K562 (cell line): ENCODE data around the gene HOGA1. TPM values are rescaled to one million over a fixed set of nuclear protein-coding genes. Genes with fewer than 3 reads are reported as not detected.
"Not testable (repeated sequence)": the region's sequence is repeated elsewhere in the genome, so short reads cannot be mapped to it uniquely, and the experiment has no call there.

ENCODE experiments used
- ATAC-seq: fragments of 200-7000 bp; cut with Tn5 transposase; 3 replicates; pipeline ENCODE4 v1.9.1; 2020; ENCODE audit warnings: moderate library complexity
- BruUV-seq: library from RNA; stranded (reverse); fragments of 400-500 nt; replicated peaks from 2 replicates; lab custom pipeline; 2021; lab: Mats Ljungman, UMichigan
- CTCF ChIA-PET: fragments of 300-600 bp; formaldehyde crosslinking; extraction: SDS; loops from one replicate; lab custom pipeline; 2021; ENCODE audit warnings: low intra/inter-chr PET ratio; lab: Yijun Ruan, JAX
- POLR2A ChIA-PET: fragments of 300-600, 350-650 bp; sonication (Branson Sonifier 250); formaldehyde crosslinking; extraction: SDS; loops from one replicate; lab custom pipeline; 2021; ENCODE audit warnings: antibody characterized with exemption, inconsistent platforms; lab: Yijun Ruan, JAX
- DNase-seq, 4 experiments: peaks; one replicate each; pipeline versions ENCODE4 v3.0.0 to v3.0.0-alpha.2; 2011 to 2018; ENCODE audit warnings: low spot score in 3 of 4, mixed read lengths in 3 of 4; ENCODE audit errors: extremely low read depth in 1 of 4
- FAIRE-seq: peaks from 2 replicates; lab custom pipeline; 2011; peaks lifted over from hg19 to GRCh38; lab: Jason Lieb, UNC
- H2AFZ ChIP-seq: 2 replicates; pipeline ENCODE4 v1.6.0; 2011; ENCODE audit warnings: low read depth, low read length, control low read depth, inconsistent platforms
- H3K27ac ChIP-seq: fragments of 200-600 bp; 3 replicates; pipeline ENCODE4 v1.8.0; 2011; ENCODE audit warnings: low read depth, mild to moderate bottlenecking, control low read depth, inconsistent platforms, low read length, moderate library complexity, mixed read lengths; ENCODE audit errors: extremely low read depth
- H3K27me3 ChIP-seq, 2 experiments: fragments of 300-600 bp in 1 of 2; 2 replicates in 1 of 2; 3 replicates in 1 of 2; pipeline versions ENCODE4 v1.6.0 to v1.8.0; 2011; ENCODE audit warnings: inconsistent platforms in 2 of 2, low read length in 2 of 2, mild to moderate bottlenecking in 1 of 2, mixed read lengths in 1 of 2, moderate library complexity in 1 of 2; ENCODE audit not compliant: control insufficient read depth in 2 of 2, insufficient read depth in 2 of 2
- H3K36me3 ChIP-seq: fragments of 300-600 bp; 3 replicates; pipeline ENCODE4 v1.8.0; 2011; ENCODE audit warnings: mild to moderate bottlenecking, low read length, inconsistent platforms; ENCODE audit not compliant: control insufficient read depth, insufficient read depth
- H3K4me1 ChIP-seq, 2 experiments: fragments of 200-600 bp in 1 of 2; replicated peaks in 1 of 2; 2 replicates in 1 of 2; 3 replicates in 1 of 2; pipeline versions ENCODE4 v1.5.1 to v1.8.0; 2011; ENCODE audit warnings: inconsistent platforms in 2 of 2, low read length in 2 of 2, mild to moderate bottlenecking in 1 of 2, mixed read lengths in 1 of 2, moderate library complexity in 1 of 2; ENCODE audit not compliant: control insufficient read depth in 2 of 2, insufficient read depth in 2 of 2
- H3K4me2 ChIP-seq: 2 replicates; pipeline ENCODE4 v1.6.1; 2011; ENCODE audit warnings: low read length, control low read depth, inconsistent platforms, mixed read lengths; ENCODE audit not compliant: insufficient read depth
- H3K4me3 ChIP-seq: fragments of 200-600 bp; sonication (generic), shearing (Covaris generic); 2 replicates; pipeline ENCODE4 v1.5.1; 2016; ENCODE audit warnings: control low read depth, inconsistent platforms
- H3K79me2 ChIP-seq: fragments of 200-600 bp; 3 replicates; pipeline ENCODE4 v1.8.0; 2011; ENCODE audit warnings: low read length, inconsistent platforms; ENCODE audit not compliant: control insufficient read depth, insufficient read depth
- H3K9ac ChIP-seq, 2 experiments: 2 replicates each; pipeline versions ENCODE4 v1.6.0 to v1.6.1; 2011; ENCODE audit warnings: low read depth in 2 of 2, low read length in 2 of 2, control low read depth in 1 of 2, inconsistent platforms in 1 of 2, mild to moderate bottlenecking in 1 of 2, mixed read lengths in 1 of 2; ENCODE audit not compliant: insufficient read depth in 1 of 2
- H3K9me1 ChIP-seq: one replicate; pipeline ENCODE4 v1.6.0; 2011; ENCODE audit warnings: inconsistent platforms, mild to moderate bottlenecking, low read length, moderate library complexity; ENCODE audit not compliant: control insufficient read depth, insufficient read depth
- H3K9me3 ChIP-seq: replicated peaks from 2 replicates; pipeline ENCODE4 v1.5.1; 2011; ENCODE audit warnings: low read depth, low read length, inconsistent platforms; ENCODE audit not compliant: control insufficient read depth, insufficient read depth
- H4K20me1 ChIP-seq: replicated peaks from 2 replicates; pipeline ENCODE4 v1.6.1; 2011; ENCODE audit warnings: low read length, inconsistent platforms, mixed read lengths; ENCODE audit not compliant: control insufficient read depth, insufficient read depth
- C11orf30 ChIP-seq: fragments of 450-650 bp; IDR thresholded peaks from 2 replicates; pipeline ENCODE4 v1.6.1; 2016; ENCODE audit warnings: low read depth, mild to moderate bottlenecking
- FOXJ3 ChIP-seq: sonication (generic); formaldehyde crosslinking; IDR thresholded peaks from 2 replicates; pipeline ENCODE4 v1.4.0; 2020; ENCODE audit warnings: mild to moderate bottlenecking, missing genetic modification reagents
- IRF2 ChIP-seq: sonication (generic); formaldehyde crosslinking; IDR thresholded peaks from 2 replicates; pipeline ENCODE4 v1.8.1; 2022; ENCODE audit warnings: mild to moderate bottlenecking, missing genetic modification reagents
- ZKSCAN1 ChIP-seq: fragments of 150-350 bp; IDR thresholded peaks from 2 replicates; pipeline ENCODE4 v1.6.1; 2016; ENCODE audit warnings: low read depth, low read length
- ZNF24 ChIP-seq: fragments of 450-650 bp; IDR thresholded peaks from 2 replicates; pipeline ENCODE4 v1.6.1; 2016
- ZNF316 ChIP-seq: fragments of 450-650 bp; IDR thresholded peaks from 2 replicates; pipeline ENCODE4 v1.6.1; 2016
- WGBS: fragments of 100-300 bp; shearing (Covaris generic); methylation state at CpG from one replicate; pipeline ENCODE4 v1.1.6; 2016; ENCODE audit warnings: low coverage, mixed read lengths; ENCODE audit not compliant: insufficient coverage; ENCODE audit errors: missing lambda C conversion rate; 5-methylcytosine and 5-hydroxymethylcytosine counted together
- in situ Hi-C: fragments of 300-500 bp; cut with MboI; formaldehyde crosslinking; loops from 4 replicates; pipeline ENCODE4 v1.15.0; 2018; ENCODE audit warnings: inconsistent platforms, mixed read lengths
- intact Hi-C: fragments of 100-400 bp; cut with micrococcal nuclease; formaldehyde crosslinking; loops from 2 replicates; pipeline ENCODE4 v1.14.2; 2022
- polyA plus RNA-seq, 8 experiments: library from polyadenylated mRNA; depleted of rRNA in 4 of 8; stranded (reverse) in 5 of 8; unstranded in 3 of 8; fragments of >200 nt; fragmentation: Nextera tagmentation in 2 of 8; fragmentation: Illumina TruSeq in 1 of 8; extraction: Ambion mirVana in 2 of 8; extraction: Trizol in 1 of 8; gene quantifications; 2 replicates each; pipeline versions ENCODE4 v1.2.1 to v1.2.3, GENCODE V29; 2011 to 2014; ENCODE audit warnings: inconsistent platforms in 1 of 8, missing spikeins in 1 of 8
- total RNA-seq, 7 experiments: library from RNA; depleted of rRNA in 6 of 7; stranded (reverse); fragments of >200 nt in 6 of 7; fragmentation: Illumina TruSeq in 2 of 7; extraction: Trizol in 2 of 7; gene quantifications; 2 replicates each; pipeline versions ENCODE4 v1.2.1 to v1.2.3, GENCODE V29; 2011 to 2021; ENCODE audit warnings: low replicate concordance in 1 of 7

Gene HOGA1
- total and polyA plus RNA-seq, 9 of the 15 experiments (the other 6 are each of a cell fraction or from before 2014, with no cell fraction given): not detected

- BruUV-seq: no TSS peak
- 48% methylated on average over 6 of the region's 6 CpGs for WGBS
- H3K4me1 ChIP-seq: peaks cover 2 to 15% of the 10 kb centered on the region in 2 experiments; a peak in 4 of 5 replicates
- no peaks in the 10 kb centered on the region for H3K9me3 ChIP-seq
- POLR2A ChIA-PET: interaction anchor here (0.6 to 1.2 kb wide), 2 partner anchors 11 to 156 kb away, joined by 3 read pairs; no protein-coding TSS in a partner anchor
- DNase-seq: no peak
- intact Hi-C loops: loop anchor here (10.0 kb wide), 1 partner anchor 110 kb away; the partner anchor contains the start of gene AVPI1
- TF ChIP-seq ZNF24: peak; percentile 66; the same call in 1 of the 2 replicates
- TF ChIP-seq ZKSCAN1: peak; percentile 71
- no peak for TF ChIP-seq FOXJ3 (CRISPR knock-in tag)
- no peak for TF ChIP-seq IRF2 (CRISPR knock-in tag)
- TF ChIP-seq, all 486 proteins: peak for 2
- no peak overlapping the region for H3K9ac ChIP-seq
- no peaks in the 10 kb centered on the region for H3K79me2 ChIP-seq
- in situ Hi-C loops: no loop called here
- no peak overlapping the region for H3K4me2 ChIP-seq
- H3K4me3 ChIP-seq: no peak overlapping the region
- H3K36me3 ChIP-seq: no peaks in the 10 kb centered on the region
- no peaks in the 10 kb centered on the region for H4K20me1 ChIP-seq
- CTCF ChIA-PET: no interaction called here
- no peak overlapping the region for H3K27ac ChIP-seq
- no peak overlapping the region for H2AFZ ChIP-seq
- no peak for ATAC-seq
- H3K9me1 ChIP-seq: no peaks in the 10 kb centered on the region
- FAIRE-seq: no peak
- no peaks in the 10 kb centered on the region for H3K27me3 ChIP-seq
Measured at GRCh38 chr10:97575127-97575668, 9.0 kb upstream of the HOGA1 start.

GRCh38 chr10:97576487-97576886 lies 7.7 kb upstream of the HOGA1 start:
- intact Hi-C loops: loop anchor here (10.0 kb wide), 1 partner anchor 108 kb away; the partner anchor contains the start of gene AVPI1
- H3K9me1 ChIP-seq, H3K9me3 ChIP-seq, H3K36me3 ChIP-seq, ATAC-seq, DNase-seq, H2AFZ ChIP-seq, H3K27me3 ChIP-seq, H3K79me2 ChIP-seq, H3K9ac ChIP-seq, H3K4me3 ChIP-seq, H3K4me2 ChIP-seq, POLR2A ChIA-PET, CTCF ChIA-PET, FAIRE-seq, H4K20me1 ChIP-seq, H3K27ac ChIP-seq, in situ Hi-C loops, BruUV-seq: not testable (repeated sequence)
- H3K4me1 ChIP-seq: peaks cover 2 to 15% of the 10 kb centered on the region in 2 experiments; a peak in 4 of 5 replicates
- peak; percentile 66 for TF ChIP-seq ZNF316
- TF ChIP-seq C11orf30: 0 out of 2 replicates have a peak, but pooled peaks have one; percentile 35
- 30% methylated on average over 5 of the region's 5 CpGs for WGBS
